DMS 273 (cell line): ENCODE results near the gene TAS1R3.

Experiments used
- DNase-seq: peaks from one replicate; lab custom pipeline; 2025; ENCODE audit not compliant: unreplicated experiment; lab: John Stamatoyannopoulos, UW

TAS1R3 gene

DNA sequence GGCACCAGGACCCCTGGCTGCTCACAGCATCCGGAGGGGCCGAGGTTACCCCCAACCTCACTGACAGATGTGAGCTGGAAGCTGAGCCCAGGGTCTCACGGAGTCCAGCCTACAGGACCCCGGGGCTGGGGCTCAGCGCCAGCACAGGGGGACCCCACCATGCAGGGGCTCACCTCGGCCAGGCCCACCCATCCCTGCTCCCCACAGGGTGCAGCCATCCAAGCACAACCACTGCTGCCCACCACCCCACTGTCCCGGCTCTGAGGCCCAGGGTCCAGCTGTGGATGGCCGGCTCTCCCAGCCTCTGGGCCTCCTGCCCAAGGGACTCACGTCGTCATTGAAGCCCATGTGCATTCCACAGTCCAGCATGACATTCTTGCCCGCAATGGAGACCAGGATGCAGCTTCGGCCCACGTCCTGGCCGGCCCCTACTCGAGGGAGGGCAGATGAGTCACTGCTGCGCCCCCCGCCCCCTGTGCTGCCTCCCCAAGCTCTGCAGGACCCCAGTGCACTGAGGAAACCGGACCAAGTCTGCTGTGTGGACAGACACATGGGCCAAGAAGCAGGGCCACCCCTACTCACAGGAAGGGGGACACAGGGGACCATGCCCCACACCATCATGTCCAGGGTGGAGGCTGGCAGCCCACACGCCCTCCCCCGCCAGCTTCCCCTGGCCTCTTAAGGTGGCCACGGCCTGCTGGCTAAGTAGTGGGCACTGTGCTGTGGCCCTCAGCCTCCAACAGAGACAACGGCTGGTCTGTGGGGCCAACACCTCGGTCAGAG is 10.2 kb upstream of the TAS1R3 start:
- DNase-seq = no peak

DNA sequence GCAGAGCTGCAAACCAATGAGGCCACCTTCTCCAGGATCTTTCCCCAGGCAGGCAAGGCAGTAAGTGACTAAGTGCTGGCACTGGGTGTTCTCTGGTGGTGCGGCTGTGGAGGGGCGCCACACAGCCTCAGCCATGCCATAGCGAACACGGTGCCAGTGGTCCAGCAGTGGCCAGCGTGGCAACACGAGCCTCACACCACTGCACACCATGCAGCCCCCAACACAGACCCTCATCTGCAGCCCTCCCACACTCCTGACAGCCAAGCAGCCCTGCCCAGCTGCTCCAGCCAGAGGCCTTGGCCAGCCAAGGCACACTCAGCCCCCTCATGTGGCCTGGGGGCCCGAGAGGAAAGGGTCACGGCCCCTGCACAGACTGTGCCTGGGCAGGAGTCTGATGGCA is 9.6 kb upstream of the TAS1R3 start:
- no peak for DNase-seq

GRCh38 chr1:1322418-1322817 is 8.7 kb upstream of the TAS1R3 start:
- DNase-seq = no peak

GRCh38 chr1:1322952-1323351 is 8.1 kb upstream of the TAS1R3 start:
- DNase-seq = no peak

- DNase-seq = peak; percentile 83
Observed at GRCh38 chr1:1324084-1324523, 7.0 kb upstream of the TAS1R3 start.

GRCh38 chr1:1324524-1325287 is 6.4 kb upstream of the TAS1R3 start, which contains the start of the genes CPTP and INTS11:
Gene CPTP, plus strand, starts transcription at chr1:1324802. Its CDS starts 2,109 bp downstream, at chr1:1326911.
Gene INTS11, minus strand, starts transcription at chr1:1324660. Its CDS starts 52 bp downstream, at chr1:1324608.
- peak; percentile 96 for DNase-seq

GRCh38 chr1:1325288-1326074 is 5.6 kb upstream of the TAS1R3 start:
- DNase-seq = no peak

GRCh38 chr1:1326075-1326605 is 4.9 kb upstream of the TAS1R3 start:
- peak; percentile 52 for DNase-seq

- no peak for DNase-seq
Observed at GRCh38 chr1:1327291-1327690, 3.8 kb upstream of the TAS1R3 start.

GRCh38 chr1:1328254-1328653 is 2.8 kb upstream of the TAS1R3 start:
- no peak for DNase-seq

- DNase-seq = no peak
Observed at GRCh38 chr1:1329304-1330210, 1.5 kb upstream of the TAS1R3 start.

DNA sequence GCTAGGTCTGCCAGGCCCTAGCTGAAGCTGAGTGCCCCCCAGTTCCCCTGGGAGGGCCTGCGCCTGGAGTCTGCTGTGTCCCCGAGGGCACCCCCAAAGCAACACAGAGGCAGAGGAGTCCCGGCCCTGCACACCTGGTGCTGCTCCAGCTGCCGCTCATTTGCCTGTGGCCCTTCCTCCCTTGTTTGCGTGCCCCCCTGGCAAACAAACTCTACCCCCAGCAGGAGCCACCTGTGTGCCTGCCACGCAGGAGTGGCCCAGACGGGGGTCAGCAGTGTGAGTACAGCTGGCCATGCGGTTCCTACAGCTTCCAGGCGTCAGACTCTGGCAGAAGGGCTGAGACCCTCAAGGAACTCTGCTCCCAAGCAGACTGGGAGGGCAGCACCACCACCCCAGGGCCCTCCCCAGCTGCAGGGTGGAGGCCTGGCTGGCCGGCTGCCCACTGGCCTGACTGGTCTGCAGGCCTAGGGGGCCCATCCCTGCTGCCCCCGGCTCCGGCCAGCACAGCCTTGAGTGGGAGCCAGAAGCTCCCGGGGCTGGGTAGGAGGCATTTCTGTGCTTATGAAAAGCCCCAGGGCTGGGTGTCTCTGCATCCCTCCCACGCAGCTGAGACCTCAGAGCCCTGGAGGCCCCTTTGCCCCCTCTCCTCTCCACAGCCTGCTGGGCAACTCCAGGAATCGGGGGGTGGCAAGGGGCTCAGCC is 563 bp upstream of the TAS1R3 start:
- DNase-seq = no peak

- DNase-seq = peak; percentile 72
Observed at GRCh38 chr1:1332031-1332755, 1.1 kb downstream of the TAS1R3 start.

DNA sequence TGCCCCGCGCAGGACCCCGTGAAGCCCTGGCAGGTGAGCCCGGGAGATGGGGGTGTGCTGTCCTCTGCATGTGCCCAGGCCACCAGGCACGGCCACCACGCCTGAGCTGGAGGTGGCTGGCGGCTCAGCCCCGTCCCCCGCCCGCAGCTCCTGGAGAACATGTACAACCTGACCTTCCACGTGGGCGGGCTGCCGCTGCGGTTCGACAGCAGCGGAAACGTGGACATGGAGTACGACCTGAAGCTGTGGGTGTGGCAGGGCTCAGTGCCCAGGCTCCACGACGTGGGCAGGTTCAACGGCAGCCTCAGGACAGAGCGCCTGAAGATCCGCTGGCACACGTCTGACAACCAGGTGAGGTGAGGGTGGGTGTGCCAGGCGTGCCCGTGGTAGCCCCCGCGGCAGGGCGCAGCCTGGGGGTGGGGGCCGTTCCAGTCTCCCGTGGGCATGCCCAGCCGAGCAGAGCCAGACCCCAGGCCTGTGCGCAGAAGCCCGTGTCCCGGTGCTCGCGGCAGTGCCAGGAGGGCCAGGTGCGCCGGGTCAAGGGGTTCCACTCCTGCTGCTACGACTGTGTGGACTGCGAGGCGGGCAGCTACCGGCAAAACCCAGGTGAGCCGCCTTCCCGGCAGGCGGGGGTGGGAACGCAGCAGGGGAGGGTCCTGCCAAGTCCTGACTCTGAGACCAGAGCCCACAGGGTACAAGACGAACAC is 1.8 kb downstream of the TAS1R3 start:
- DNase-seq = peak; percentile 72

- peak; percentile 78 for DNase-seq
Observed at GRCh38 chr1:1333551-1334241, 2.6 kb downstream of the TAS1R3 start.

- no peak for DNase-seq
Observed at GRCh38 chr1:1334835-1335234, 3.8 kb downstream of the TAS1R3 start.

- DNase-seq = no peak
Observed at GRCh38 chr1:1335283-1335682, 4.2 kb downstream of the TAS1R3 start.
